Right ventricle myocardium superior (tissue), 1 donor: Measurements from ENCODE around the gene TENM4. TPM values are rescaled to one million over a fixed set of nuclear protein-coding genes. Genes with fewer than 3 reads are reported as not detected.

ENCODE experiments used
- ATAC-seq: fragments of 200-7000 bp; cut with Tn5 transposase; one replicate; pipeline ENCODE4 v1.9.1; 2020; ENCODE audit warnings: mild to moderate bottlenecking; ENCODE audit not compliant: poor library complexity
- DNase-seq: peaks from one replicate; pipeline ENCODE4 v3.0.0-alpha.2; 2020
- intact Hi-C: fragments of 100-400 bp; cut with DNase I; formaldehyde crosslinking; loops from one replicate; pipeline ENCODE4 v1.11.2; 2022
- total RNA-seq: library from RNA; stranded (reverse); fragmentation: NEBNext Ultra II Directional; extraction: Animal tissue kit (Norgen Biotek cat#: 25700); gene quantifications from one replicate; pipeline ENCODE4 v1.2.1, GENCODE V29; 2021
- donor health status: DM: no; HTN: yes; CAD: no; lungs with severe emphysema.

The TENM4 gene
- total RNA-seq, 1 donor from 2014 or later, result 0.81 TPM

DNA sequence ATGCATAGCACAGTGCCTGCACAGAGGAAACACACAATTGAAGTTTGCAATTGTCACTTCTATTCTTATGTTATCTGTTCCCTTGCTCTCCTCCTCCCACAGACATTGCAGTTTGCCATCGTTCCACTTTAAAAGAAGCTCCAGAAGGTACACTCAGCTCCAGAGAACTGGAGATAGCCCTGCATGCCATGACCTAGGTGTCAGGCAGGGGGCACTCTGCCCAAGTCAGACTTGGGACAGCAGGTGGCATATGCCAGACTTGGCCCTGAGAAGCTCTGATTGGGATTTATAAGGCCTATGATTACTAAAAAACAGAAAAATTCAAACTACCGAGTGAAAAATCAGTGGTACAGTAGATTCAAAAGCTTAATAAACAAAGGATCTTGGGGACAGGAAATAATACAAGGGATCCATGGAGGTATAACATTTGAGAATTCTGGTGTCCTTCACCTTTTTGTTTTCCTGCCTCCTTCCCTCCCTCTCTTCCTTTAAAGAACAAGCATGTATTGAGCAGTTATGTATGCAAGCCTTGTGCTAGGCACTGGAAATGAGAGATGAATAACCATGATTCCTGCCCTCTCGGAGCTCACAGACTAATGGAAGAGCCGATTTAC is 40.0 kb downstream of the TENM4 start:
- ATAC-seq (peak; percentile 77), DNase-seq (peak; percentile 59)
- intact Hi-C loops, result no loop called here

DNA sequence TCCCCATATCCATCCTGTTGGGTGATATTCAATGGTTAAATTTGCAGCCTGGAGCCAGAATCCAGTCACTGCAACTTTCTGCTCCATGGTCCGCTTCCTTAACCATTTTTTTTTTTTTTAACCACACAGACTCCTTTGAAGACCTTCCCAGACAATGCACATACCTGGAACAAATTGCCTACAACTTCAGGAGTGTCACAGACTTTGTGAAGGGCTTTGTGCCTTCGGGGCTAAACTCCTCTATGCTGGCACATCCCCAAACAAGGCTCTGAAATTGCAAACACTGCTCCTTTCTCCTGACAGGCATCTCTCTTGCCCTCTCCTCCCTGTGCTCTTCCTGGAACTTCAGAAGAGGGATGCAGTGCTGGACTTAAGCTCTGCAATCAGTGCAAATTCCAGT is 40.6 kb downstream of the TENM4 start:
- DNase-seq (no peak), ATAC-seq (no peak)
- intact Hi-C loops, result no loop called here

DNA sequence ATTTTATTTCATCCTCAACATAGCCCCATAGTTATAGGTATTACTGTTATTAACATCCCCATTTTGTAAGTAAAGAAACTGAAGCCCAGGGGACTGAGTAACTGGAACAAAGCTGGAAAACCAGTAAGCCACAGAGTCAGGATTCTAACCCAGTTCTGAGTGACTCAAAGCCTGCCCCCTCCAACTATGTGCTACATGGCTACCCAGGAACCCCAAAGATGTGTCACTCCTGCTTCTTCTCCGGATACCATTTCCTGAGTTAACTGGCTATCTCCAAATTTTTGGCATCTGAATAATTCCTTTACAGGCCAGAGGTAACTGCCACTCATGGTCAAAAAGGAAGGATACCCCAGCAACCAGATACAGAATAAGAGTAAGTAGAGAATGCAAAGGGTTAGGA is 43.6 kb downstream of the TENM4 start:
- no peak for DNase-seq
- intact Hi-C loops, result no loop called here
- no peak for ATAC-seq

DNA sequence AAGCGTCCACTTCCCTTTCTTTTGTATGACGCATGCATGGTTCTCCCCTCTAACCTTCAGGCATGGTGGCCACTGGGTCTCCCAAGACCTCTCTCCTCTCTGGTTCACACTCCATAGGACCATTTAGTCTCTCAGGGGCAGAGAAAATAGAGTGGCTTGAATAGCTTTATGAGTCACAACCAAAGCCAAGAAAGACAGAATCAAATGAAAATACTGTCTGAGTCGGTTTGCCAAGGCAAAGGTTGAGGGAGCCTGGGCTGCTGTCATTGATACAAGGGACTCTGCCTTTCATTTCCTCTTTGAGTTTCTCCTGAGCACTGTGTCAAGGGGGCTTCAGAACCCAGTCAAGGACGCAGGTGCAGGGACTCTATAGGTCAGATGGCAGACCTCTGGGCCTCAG is 44.2 kb downstream of the TENM4 start:
- no peak for DNase-seq
- ATAC-seq, result no peak

DNA sequence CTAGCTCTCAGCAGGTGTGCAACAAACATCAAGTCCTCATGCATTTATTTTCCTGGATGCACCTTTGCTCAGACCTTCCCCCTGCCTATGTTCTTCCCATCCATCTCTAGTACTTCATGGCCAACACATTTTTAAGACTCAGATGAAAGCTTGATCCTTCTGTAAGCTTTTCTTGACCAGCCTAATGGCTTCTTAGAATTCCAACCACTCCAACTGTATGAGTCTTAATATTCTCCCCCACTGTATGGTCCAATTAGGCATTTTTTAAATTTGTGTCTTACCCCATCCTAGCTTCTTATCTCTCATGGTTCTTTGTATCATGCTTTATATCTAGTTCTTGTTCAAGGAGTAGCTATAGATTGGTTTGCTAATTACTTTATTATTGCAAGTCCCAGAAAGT is 44.8 kb downstream of the TENM4 start:
- ATAC-seq (no peak), DNase-seq (no peak)
- intact Hi-C loops, result no loop called here

More for the DNA sequence above, 44.2 kb downstream of the TENM4 start:
- intact Hi-C loops, result no loop called here

DNA sequence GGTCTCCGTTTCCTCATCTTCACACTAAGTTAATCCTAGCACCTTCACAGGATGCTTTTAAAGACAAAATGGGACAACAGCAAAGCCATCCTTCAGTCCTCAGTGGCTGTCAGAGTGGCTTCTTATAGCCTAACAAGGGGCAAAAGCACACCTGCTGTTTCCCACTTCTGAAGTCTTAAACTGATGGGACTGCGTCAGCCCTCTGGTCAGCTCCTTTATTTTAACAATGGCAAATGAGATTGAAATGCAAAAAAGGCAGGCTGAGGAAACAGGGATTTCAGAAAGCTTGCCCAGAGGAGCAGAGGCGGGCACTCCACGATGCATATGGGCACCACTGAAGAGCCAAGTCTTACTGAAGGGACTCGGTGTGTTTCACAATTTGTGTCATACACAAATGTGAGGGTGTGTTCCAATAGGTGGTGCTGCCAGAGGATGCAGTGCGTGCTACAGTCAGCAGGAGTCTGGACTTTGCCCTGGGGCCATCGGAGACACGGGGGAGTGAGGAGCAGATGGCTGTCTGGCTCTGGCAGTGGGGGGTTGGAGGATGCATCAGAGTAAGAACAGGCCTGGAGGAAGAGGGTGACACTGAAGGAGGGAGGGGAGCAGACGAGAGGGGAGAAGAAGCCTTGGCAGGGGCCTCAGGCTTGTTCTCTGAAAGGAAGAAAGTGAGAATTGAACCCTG is 47.3 kb downstream of the TENM4 start:
- no peak for DNase-seq
- intact Hi-C loops, result no loop called here
- no peak for ATAC-seq

DNA sequence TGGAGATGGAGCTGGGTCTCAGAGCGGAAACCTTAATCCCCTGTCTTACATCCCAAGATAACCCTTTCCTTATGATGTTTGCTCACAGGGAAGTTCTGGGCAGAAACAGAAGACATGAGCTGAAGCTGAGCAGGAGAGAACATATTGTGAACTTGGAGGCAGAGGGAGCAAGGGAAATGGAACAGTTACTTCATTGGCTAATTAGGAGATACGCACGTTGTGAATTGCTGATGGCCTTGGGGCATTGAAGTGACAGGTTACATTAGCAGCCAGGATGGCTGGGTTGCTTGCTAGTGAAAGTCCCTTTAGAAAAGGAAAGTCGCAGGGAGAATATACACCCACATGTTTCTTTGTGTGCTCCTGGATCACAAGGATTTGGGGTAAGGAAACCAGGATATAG is 48.7 kb downstream of the TENM4 start:
- intact Hi-C loops, result no loop called here

DNA sequence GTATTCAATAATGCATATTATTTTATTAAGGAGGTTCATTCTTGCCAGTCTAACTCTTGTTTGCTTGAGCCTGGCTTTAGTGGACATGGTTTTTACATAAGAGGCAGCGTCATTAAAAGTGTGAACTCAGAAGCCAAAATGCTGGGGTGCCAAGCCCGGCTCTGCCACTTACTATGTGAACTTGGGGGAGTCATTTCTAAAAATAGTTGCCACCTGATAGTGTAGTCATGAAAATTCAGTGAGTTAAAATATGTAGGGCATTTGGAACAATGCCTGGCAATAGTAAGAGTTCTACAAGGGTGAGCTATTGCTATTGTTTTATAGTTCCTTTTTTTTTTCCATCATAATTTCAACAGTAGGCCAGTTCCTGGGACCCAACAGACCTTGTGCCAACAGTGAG is 49.9 kb downstream of the TENM4 start:
- peak; percentile 56 for ATAC-seq
- no peak for DNase-seq
- intact Hi-C loops, result no loop called here

More for the DNA sequence above, 48.7 kb downstream of the TENM4 start:
- ATAC-seq (no peak), DNase-seq (no peak)

DNA sequence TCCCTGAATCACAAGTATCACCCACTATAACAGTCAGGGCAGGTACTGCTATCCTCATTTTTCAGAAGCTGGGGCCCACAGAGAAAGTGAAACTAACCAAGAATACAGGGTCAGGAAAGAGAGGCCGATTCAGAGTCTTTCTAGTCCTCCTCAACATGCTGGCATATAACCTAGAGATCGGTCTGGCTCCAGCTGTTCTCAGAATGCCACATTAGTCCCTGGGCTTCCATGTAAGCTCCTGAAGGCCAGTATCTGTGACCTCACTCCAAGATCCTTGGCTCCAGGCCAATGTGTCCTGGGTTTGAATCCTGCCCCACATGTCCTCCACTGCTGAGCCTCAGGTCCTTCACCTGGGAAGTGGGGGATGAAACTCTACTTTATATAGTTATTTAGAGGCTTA is 50.4 kb downstream of the TENM4 start:
- no peak for DNase-seq
- intact Hi-C loops, result no loop called here
- ATAC-seq, result peak; percentile 20

DNA sequence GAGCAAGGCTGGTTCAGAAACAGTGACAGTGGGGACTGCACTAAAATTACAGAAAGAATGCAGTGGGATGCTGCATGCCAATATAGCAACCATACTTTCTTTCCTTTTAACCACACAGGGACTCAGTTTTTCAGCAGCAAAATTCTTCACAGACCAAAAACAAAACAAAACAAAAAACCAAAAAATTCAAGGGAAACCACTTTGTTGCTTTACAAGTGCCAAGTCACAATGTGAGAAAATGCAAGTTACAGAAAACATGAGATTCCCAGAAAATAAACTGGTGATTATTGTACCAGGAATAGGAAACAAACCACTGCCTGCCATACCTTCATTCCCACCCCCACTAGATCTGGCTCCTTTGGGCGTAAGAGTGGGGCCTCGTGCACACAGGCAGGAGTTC is 52.6 kb downstream of the TENM4 start:
- ATAC-seq (no peak), DNase-seq (no peak)
- intact Hi-C loops, result no loop called here

DNA sequence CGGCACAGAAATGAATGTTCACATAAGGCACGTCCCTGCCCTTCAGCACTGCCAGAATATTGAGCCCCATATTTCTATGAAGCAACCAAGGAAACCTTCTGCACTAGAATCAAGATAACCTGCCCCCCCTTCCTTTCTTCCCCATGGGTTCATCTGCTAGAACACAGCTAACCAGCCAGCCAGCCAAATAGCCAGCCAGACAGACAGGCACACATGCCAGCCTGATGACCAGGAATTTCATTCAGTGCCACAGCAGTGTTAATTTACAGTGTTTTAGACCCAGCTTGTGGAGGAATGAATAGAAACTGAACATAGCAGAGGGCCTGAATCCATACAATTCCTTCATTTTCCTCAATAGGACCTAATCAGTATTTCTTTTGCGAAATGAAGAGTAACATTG is 57.0 kb downstream of the TENM4 start:
- DNase-seq, result no peak
- ATAC-seq, result no peak

DNA sequence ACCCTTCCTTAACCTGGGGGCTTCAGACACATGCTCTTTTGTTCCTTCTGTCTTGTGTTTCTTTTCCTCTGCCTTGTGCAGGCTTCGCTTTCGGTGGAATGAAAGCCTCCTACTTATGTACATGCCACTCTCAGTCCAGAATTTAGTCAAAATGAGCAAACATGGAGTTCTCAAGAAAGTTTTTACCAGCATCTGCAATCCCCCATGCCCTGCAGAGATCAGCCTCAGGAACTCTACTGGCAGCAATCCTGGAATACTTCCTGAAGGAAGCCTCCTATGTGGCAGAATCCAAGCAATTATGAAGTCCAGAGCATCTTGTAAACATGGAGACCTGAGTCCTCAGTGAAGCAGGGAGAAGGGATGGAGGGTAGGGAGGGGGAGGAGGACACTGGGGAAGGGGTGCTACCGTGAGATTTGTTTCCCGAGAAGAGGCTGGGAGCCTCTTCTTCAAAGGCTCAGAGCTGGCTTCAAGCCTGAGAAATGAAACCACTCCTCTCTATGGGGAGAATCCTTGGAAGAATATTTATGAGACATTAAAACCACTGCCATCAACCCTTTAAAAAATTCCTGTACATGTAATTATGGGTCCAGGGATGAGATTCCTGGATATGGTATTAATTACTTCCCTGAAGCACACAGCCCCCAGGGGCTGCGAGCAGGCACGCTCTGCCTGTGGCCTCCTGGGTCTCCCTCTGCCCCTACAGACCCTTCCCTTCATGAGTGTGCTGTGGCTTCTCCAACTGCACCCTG is 58.4 kb downstream of the TENM4 start:
- no peak for DNase-seq
- intact Hi-C loops, result no loop called here
- ATAC-seq, result no peak

More for the DNA sequence above, 57.0 kb downstream of the TENM4 start:
- intact Hi-C loops, result no loop called here

DNA sequence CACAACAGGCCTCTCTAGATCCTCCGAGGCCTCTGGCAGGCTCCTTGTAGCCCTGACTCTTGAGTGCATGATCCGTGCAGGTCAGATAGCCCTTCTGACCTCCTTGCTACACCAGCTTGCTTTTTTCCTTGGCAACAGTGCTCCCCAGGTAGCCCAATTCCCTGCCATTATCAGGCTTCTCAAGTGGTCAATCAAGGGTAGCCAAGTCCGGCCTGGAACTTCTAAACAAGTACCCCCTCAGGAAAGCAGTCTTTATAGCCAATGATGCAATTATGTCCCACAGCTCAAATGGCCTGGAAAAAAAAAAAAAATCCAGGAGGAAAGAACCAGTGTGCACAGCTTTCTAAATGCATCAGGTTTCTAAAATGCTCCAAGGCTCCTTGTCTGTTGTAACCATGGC is 59.8 kb downstream of the TENM4 start:
- ATAC-seq (no peak), DNase-seq (no peak)
- intact Hi-C loops, result no loop called here

DNA sequence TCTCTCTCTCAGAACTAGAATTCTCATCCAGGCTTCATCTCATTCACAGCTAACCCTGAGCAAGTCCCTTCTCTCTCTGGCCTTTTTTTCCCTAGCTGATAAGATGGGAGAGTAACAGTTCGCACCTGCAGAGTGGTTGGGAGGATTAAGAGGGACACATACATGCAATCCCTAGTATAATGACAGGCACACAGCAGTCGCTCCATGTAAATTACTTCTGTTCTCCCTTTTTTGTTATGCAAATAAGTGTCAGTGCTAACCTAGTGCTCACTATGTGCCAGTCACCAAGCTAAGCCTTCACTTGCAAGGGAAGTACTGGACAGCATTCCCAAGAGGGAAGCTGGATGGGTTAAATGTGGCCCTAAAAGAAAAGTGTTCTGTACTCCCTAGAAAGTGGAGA is 63.4 kb downstream of the TENM4 start:
- DNase-seq (no peak), ATAC-seq (no peak)
- intact Hi-C loops, result no loop called here

DNA sequence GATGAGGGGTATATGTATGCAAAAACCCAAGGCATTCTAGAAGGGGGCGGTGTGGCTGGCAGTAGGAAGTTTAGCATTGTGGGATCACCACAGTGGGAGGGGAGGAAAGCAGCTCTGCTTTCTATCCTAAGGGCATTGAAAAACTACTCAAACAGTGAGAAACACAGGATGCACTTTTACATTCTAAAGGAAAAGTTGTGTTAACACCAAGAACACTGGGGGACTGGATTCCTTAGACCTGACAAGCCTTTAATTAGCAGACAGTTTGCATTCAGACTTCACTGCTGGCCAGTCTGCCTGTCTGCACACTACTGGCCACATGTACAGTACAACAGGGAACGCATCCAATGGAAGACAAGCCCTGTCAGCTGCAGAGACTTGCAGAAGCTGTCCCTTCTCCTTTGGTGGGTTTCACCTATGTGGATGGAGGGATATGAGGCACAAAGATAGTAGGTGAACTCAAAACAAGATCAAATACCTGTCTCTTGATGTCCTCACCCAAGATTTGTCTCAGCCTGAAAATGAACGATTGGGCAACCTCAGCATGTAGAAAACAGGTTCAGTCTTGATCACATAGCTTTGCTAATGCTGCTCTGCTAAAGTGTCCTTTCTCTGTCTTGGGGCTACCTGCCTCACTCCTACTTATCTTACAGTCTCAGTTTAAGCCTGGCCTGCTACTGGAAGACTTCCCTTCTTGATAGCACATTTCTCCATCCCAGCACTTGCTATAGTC is 64.8 kb downstream of the TENM4 start:
- DNase-seq (no peak), ATAC-seq (no peak)
- intact Hi-C loops, result no loop called here

DNA sequence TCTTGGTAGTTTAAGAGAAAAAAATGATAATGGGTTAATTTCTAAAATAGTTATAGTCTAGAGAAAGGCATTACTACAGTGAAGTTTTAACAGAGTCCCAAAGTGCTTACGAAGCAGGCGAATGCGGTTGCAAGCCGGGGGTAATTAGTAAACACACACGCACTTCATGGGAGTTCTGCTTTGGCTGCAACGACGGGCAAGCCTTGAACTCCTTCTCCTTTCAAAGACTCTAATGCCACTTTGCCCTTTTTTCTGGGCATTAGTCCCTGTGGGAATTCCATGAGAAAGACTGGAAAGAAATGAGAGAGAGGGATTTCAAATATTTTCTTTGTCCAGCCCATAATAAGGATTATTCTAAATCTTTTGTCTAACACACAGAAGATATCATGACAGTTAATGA is 66.1 kb downstream of the TENM4 start:
- DNase-seq, result no peak
- ATAC-seq, result no peak
- intact Hi-C loops, result no loop called here

DNA sequence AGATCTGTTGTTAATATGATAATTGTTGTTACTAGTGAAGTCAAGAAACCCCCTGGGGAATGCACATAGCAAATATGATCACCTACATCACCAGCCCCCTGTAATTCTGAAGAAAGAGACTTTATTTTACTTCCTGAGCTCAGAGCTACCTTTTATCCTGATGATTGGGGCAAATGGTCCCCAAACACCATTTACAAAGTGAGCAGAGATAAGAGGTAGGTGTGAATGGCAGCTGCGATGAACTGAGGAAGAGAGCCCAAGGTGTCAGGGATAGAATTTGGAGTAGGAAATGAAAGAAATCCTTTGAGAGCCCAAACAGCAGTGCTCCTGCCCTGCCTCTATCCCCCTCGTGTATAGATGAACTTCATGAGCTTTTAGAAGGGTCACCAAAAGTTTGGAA is 69.1 kb downstream of the TENM4 start:
- DNase-seq (no peak), ATAC-seq (no peak)
- intact Hi-C loops, result no loop called here

DNA sequence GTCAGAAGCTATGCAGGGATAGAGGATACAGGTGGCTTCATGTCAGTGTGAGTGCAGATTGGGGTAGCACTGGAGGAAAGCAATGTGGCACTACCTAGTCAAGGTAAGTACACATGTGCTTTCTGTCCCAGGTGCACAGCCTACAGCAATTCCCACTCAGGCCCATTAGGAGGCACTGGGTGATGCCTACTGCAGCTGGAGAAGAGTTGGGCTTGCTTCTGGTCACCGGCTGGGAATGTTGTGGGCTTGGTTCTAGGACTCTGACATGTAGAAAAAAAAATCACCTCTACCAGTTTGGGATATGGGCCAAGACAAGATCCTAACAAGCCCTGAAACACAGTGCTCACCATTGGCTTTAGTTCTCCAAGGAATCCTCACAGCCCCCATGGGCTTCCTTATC is 69.7 kb downstream of the TENM4 start:
- ATAC-seq (no peak), DNase-seq (no peak)
- intact Hi-C loops, result no loop called here

DNA sequence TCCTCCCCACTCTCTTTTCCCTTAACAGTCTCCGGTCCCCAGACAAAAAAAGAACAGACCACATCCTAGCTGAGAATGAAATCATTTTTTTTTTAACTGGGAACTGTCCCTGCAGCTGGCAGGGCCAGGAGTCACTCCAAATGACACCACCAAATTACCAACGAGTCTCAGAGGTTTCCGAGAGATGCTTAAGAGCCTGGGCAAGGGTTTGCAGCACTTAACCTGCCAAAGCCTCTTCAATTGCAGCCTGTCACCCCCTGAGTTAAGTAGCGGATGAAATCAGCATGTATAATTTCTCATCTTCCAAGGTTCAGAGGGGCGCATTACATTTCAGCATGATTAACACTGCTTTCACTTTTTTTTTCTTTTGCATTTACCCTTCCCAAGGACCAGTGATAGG is 71.8 kb downstream of the TENM4 start:
- ATAC-seq (no peak), DNase-seq (no peak)
- intact Hi-C loops, result no loop called here

DNA sequence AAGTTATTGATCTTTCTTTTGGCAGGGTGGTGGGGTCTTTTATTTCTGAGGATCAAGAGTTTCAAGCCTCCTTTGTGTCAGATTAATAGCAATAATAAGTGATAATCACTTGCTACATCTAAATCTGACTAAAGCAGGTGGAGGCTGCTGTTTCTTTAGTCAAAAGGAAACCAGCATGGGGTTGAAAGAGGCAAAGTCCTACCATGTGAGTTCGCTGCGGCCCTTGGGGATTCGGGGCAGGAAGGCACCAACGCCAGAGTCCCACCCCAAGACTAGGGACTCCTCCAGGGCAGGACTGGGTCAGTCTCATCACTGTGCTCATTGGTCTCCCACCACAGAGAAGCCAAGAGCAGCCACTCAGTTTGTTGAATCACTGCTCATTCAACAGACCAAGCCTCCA is 73.0 kb downstream of the TENM4 start:
- intact Hi-C loops, result no loop called here
- no peak for ATAC-seq
- DNase-seq, result no peak
